Activated naive CD4-positive, alpha-beta T cell treated with anti-CD3 and anti-CD28 coated beads, Interleukin-2, amount 10 ng/mL, durations not matched to agents 7 days and 5 days (primary cell): ENCODE measurements around the gene ABCA13.

ENCODE experiments used
- CTCF ChIA-PET: fragments of 350-600 bp; sonication (Branson Sonifier 250); formaldehyde crosslinking; loops from one replicate; lab custom pipeline; 2021; ENCODE audit warnings: antibody characterized with exemption; lab: Charles Lee
- DNase-seq: peaks from one replicate; pipeline ENCODE4 v3.0.0-alpha.2; 2020
- H3K27ac Mint-ChIP-seq: one replicate; pipeline ENCODE4 v1.8.0; 2021; ENCODE audit warnings: mild to moderate bottlenecking, moderate library complexity, mixed read lengths
- H3K27me3 Mint-ChIP-seq: one replicate; pipeline ENCODE4 v1.8.0; 2021; ENCODE audit warnings: mild to moderate bottlenecking, mixed read lengths
- H3K36me3 Mint-ChIP-seq: one replicate; pipeline ENCODE4 v1.8.0; 2021; ENCODE audit warnings: mixed read lengths
- H3K4me1 Mint-ChIP-seq: one replicate; pipeline ENCODE4 v1.8.0; 2021; ENCODE audit warnings: mixed read lengths
- H3K4me3 Mint-ChIP-seq: one replicate; pipeline ENCODE4 v1.8.0; 2021; ENCODE audit warnings: mild to moderate bottlenecking, moderate library complexity, mixed read lengths
- H3K9me3 Mint-ChIP-seq: one replicate; pipeline ENCODE4 v1.8.0; 2021; ENCODE audit warnings: mixed read lengths

Gene ABCA13

GRCh38 chr7:48416327-48416908, 245.2 kb downstream of the ABCA13 start:
- H3K27ac Mint-ChIP-seq: no peak overlapping the region
- CTCF ChIA-PET: no interaction called here
- H3K27me3 Mint-ChIP-seq: no peaks in the 10 kb centered on the region
- H3K36me3 Mint-ChIP-seq: no peaks in the 10 kb centered on the region
- no peak overlapping the region for H3K4me3 Mint-ChIP-seq
- no peaks in the 10 kb centered on the region for H3K9me3 Mint-ChIP-seq
- peaks cover 3% of the 10 kb centered on the region for H3K4me1 Mint-ChIP-seq
- DNase-seq: no peak

GRCh38 chr7:48419401-48419800, 248.1 kb downstream of the ABCA13 start:
- no peaks in the 10 kb centered on the region for H3K27me3 Mint-ChIP-seq
- H3K4me1 Mint-ChIP-seq: no peaks in the 10 kb centered on the region
- no peak overlapping the region for H3K4me3 Mint-ChIP-seq
- H3K9me3 Mint-ChIP-seq: no peaks in the 10 kb centered on the region
- H3K36me3 Mint-ChIP-seq: no peaks in the 10 kb centered on the region
- H3K27ac Mint-ChIP-seq: no peak overlapping the region
- DNase-seq: no peak
- CTCF ChIA-PET: no interaction called here

DNA sequence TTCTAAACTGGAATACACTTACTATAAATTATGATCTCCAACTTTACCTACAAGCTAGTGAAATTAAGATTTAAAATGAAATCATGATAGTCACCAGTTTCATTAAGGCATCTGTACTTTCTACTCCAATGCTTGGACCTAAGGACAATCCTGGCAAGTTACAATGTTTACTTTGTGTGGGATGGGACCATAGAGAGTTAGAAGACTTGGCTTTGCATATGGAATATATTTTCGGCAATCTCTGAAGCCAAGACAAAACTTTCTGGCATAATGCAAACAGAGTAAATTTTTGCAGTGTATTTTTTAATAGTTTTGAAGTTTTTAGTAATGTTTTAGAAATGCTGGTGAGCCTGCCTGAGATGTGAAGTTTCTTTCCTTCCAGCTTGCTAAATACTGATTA, 248.9 kb downstream of the ABCA13 start:
- Mint-ChIP-seq H3K4me1 (no peaks in the 10 kb centered on the region), H3K27me3 (no peaks in the 10 kb centered on the region), H3K4me3 (no peak overlapping the region), H3K36me3 (no peaks in the 10 kb centered on the region), H3K9me3 (no peaks in the 10 kb centered on the region), H3K27ac (no peak overlapping the region)
- CTCF ChIA-PET: no interaction called here
- no peak for DNase-seq

DNA sequence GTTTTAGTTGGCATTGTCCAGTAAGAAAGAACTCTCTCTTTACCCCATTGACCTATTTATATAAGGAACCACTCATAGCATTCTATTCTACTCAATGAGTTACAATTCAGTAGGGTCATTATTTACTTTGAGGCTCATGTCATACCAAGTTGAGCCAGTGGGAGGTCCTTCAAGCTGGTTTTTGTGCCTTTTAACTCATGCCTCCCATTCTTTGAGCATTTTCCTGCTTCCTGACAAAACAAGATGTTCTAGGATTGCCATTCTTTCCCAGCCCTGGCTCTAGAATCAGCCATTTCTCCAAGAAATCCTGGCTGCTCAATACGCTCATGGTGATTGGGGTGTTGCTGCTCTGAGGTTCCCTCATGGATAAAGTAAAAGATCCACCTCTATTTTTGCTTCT, 250.1 kb downstream of the ABCA13 start:
- no peak overlapping the region for H3K4me3 Mint-ChIP-seq
- H3K36me3 Mint-ChIP-seq: no peaks in the 10 kb centered on the region
- H3K9me3 Mint-ChIP-seq: no peaks in the 10 kb centered on the region
- H3K27me3 Mint-ChIP-seq: no peaks in the 10 kb centered on the region
- H3K27ac Mint-ChIP-seq: no peak overlapping the region
- no peak for DNase-seq
- no peaks in the 10 kb centered on the region for H3K4me1 Mint-ChIP-seq
- CTCF ChIA-PET: no interaction called here

DNA sequence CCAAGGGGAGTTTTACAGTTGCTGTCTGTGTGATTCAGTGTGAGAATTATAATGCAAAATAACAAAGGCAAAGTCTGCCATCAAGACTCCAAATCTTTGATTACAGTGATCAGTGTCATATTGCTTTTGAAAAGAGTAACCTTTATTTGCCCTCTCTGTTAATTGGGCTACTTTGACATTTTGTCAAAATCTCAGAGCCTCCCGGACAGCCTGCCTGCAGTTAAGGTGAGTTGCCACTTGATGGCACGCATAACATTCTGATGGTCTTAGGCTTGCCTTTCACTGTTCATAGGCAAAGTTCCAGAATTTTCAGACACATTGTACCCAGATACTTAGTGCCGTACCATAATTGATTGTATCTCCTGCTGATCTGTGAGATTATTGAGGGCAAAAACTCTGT, 253.5 kb downstream of the ABCA13 start:
- Mint-ChIP-seq H3K4me1 (no peaks in the 10 kb centered on the region), H3K9me3 (no peaks in the 10 kb centered on the region), H3K36me3 (no peaks in the 10 kb centered on the region), H3K4me3 (no peak overlapping the region), H3K27ac (no peak overlapping the region), H3K27me3 (no peaks in the 10 kb centered on the region)
- no peak for DNase-seq
- CTCF ChIA-PET: no interaction called here

DNA sequence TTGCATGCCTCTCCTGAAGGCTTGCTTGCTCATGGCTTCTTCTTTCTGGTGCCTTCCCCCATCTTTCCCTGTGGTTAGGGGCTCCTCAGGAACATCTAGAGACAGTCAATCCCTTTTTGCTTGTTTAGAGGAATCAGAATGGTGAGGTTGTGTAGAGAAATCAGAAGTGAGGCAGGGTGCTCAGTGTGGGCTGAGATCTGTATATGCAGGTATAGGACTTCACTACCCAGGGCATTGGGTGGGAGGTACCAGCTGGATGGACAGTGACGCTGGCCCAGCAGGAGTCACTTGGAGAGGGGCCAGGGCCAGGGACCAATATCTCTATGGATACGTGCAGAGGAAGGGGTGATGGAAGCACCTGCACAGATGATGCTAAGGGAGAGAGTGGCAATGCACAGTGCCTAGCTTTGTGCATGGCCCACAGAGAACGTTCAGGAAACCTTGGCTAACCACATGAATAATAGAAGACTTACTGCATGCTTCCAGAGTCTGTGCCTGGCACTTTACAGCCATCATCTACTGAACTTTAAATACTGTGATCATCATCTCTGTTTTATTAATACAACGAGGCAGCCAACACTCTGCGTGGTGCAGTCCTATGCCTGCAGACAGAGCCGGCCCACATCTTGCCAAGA, 255.2 kb downstream of the ABCA13 start:
- Mint-ChIP-seq H3K9me3 (no peaks in the 10 kb centered on the region), H3K4me3 (no peak overlapping the region), H3K36me3 (no peaks in the 10 kb centered on the region), H3K27ac (no peak overlapping the region), H3K4me1 (no peaks in the 10 kb centered on the region), H3K27me3 (no peaks in the 10 kb centered on the region)
- CTCF ChIA-PET: no interaction called here
- DNase-seq: no peak

DNA sequence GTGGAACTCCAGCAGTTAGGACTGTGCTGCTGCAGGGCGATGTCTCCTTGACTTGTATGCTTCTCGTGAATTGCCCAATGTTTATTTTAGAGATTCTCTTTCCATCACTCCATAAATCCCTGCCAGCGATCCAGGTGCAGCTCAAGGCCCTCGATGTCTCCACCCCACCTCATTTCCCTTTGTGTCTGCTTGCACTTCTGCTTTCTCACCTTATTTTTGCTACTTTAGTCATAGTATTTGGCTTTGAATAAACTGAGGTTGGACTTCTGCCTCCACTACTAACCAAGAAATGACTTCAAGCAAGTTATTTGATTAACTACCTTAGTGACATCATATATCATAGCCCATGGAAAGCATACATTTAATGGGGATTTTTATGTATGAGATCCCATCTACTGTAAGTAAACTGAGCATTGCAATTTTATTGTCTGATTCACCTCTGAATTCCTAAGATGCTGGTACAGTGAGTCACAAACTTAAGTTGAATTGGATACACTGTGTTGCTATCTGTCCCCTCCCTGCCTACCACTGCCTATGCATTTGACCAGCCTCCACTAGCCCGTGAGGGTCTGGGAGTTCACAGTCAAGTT, 255.8 kb downstream of the ABCA13 start:
- DNase-seq: no peak
- no peaks in the 10 kb centered on the region for H3K27me3 Mint-ChIP-seq
- no peaks in the 10 kb centered on the region for H3K9me3 Mint-ChIP-seq

GRCh38 chr7:48427671-48428070, 256.4 kb downstream of the ABCA13 start:
- Mint-ChIP-seq H3K27ac (no peak overlapping the region), H3K4me1 (no peaks in the 10 kb centered on the region), H3K36me3 (no peaks in the 10 kb centered on the region), H3K4me3 (no peak overlapping the region), H3K27me3 (no peaks in the 10 kb centered on the region), H3K9me3 (no peaks in the 10 kb centered on the region)
- CTCF ChIA-PET: no interaction called here
- no peak for DNase-seq

More for the DNA sequence above, 255.8 kb downstream of the ABCA13 start:
- Mint-ChIP-seq H3K4me3 (no peak overlapping the region), H3K4me1 (no peaks in the 10 kb centered on the region), H3K36me3 (no peaks in the 10 kb centered on the region), H3K27ac (no peak overlapping the region)
- CTCF ChIA-PET: no interaction called here

GRCh38 chr7:48428091-48428684, 256.9 kb downstream of the ABCA13 start:
- Mint-ChIP-seq H3K9me3 (no peaks in the 10 kb centered on the region), H3K4me1 (no peaks in the 10 kb centered on the region), H3K27me3 (no peaks in the 10 kb centered on the region), H3K36me3 (no peaks in the 10 kb centered on the region), H3K27ac (no peak overlapping the region), H3K4me3 (no peak overlapping the region)
- CTCF ChIA-PET: no interaction called here
- no peak for DNase-seq

- DNase-seq: no peak
- CTCF ChIA-PET: no interaction called here
- H3K4me1 Mint-ChIP-seq: no peaks in the 10 kb centered on the region
- no peak overlapping the region for H3K27ac Mint-ChIP-seq
- H3K4me3 Mint-ChIP-seq: no peak overlapping the region
- peaks cover 2% of the 10 kb centered on the region for H3K9me3 Mint-ChIP-seq
- no peaks in the 10 kb centered on the region for H3K36me3 Mint-ChIP-seq
- H3K27me3 Mint-ChIP-seq: no peaks in the 10 kb centered on the region
Observed at GRCh38 chr7:48429117-48429516, 257.9 kb downstream of the ABCA13 start.

GRCh38 chr7:48438206-48438605, 266.9 kb downstream of the ABCA13 start:
- CTCF ChIA-PET: no interaction called here
- no peak overlapping the region for H3K27ac Mint-ChIP-seq
- H3K36me3 Mint-ChIP-seq: no peaks in the 10 kb centered on the region
- H3K4me1 Mint-ChIP-seq: no peaks in the 10 kb centered on the region
- peaks cover 4% of the 10 kb centered on the region for H3K9me3 Mint-ChIP-seq
- no peak overlapping the region for H3K4me3 Mint-ChIP-seq
- DNase-seq: no peak
- no peaks in the 10 kb centered on the region for H3K27me3 Mint-ChIP-seq

DNA sequence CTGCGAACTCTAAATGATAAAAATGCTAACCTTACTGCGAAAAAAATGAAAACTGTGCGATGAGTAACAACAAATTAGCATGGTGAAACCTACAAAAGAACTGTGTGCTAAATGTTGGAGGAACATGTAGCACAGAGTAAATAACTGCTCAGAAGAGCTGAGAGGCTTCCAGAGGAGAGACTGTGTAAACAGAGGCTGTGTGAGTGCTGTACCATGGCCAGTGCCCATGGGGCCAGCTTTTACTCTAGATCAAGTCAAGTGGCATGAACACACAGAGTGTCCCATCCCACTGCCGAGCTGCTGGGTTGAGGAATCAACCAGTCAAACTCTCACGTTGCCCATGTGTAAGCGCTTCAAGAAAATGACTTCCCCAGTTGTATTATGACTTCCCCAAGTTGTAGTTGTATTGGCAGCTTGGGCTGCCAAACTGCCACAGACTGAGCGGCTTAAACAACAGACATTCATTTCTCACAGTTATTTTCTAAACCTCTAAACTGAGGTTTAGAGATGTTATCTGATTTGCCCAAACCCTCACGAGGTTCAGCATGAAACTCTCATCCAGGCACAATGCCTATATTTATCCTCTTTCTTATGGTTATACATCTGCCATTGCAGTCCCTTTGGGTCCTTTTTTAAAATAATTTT, 270.7 kb downstream of the ABCA13 start:
- Mint-ChIP-seq H3K4me1 (peaks cover 8% of the 10 kb centered on the region), H3K36me3 (no peaks in the 10 kb centered on the region), H3K9me3 (peaks cover 11% of the 10 kb centered on the region), H3K27me3 (no peaks in the 10 kb centered on the region), H3K27ac (no peak overlapping the region), H3K4me3 (no peak overlapping the region)
- no peak for DNase-seq
- CTCF ChIA-PET: interaction anchor here (0.7 kb wide), 1 partner anchor 22 kb away, joined by 3 read pairs; no protein-coding TSS in a partner anchor

DNA sequence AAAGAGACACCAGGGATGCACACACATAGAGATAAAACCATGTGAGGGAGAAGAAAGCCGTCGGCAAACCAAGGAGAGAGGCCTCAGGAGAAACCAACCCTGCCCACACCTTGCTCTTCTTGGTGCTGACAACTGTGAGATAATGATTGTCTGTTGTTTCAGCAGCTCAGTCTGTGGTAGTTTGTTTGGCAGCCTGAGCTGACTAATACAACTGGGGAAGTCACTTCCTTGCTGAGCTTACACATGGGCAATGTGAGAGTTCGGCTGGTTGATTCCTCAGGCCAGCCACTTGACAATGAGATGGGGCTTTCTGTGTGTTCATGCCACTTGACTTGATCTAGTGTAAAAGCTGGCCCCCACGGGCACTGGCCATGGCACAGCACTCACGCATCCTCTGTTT, 271.8 kb downstream of the ABCA13 start:
- DNase-seq: no peak
- Mint-ChIP-seq H3K4me1 (peaks cover 8% of the 10 kb centered on the region), H3K9me3 (peaks cover 11% of the 10 kb centered on the region), H3K27ac (no peak overlapping the region), H3K4me3 (no peak overlapping the region), H3K27me3 (no peaks in the 10 kb centered on the region), H3K36me3 (no peaks in the 10 kb centered on the region)
- CTCF ChIA-PET: interaction anchor here (0.7 kb wide), 1 partner anchor 21 kb away, joined by 3 read pairs; no protein-coding TSS in a partner anchor

- CTCF ChIA-PET: no interaction called here
- Mint-ChIP-seq H3K4me3 (no peak overlapping the region), H3K27me3 (no peaks in the 10 kb centered on the region), H3K4me1 (peaks cover 8% of the 10 kb centered on the region), H3K9me3 (peaks cover 11% of the 10 kb centered on the region), H3K36me3 (no peaks in the 10 kb centered on the region), H3K27ac (no peak overlapping the region)
- no peak for DNase-seq
Observed at GRCh38 chr7:48446721-48447120, 275.5 kb downstream of the ABCA13 start.
